ENCODE results near the gene POLR3GL. TPM values are rescaled to one million over a fixed set of nuclear protein-coding genes. Genes with fewer than 3 reads are reported as not detected.

POLR3GL gene
- total and polyA plus RNA-seq, 12 donors: 30.9 to 64.5 (median 39.5) TPM

Other genes with a start within 250 kb of the POLR3GL start
- under 1 TPM in 2 of 10 donors, not detected in 8; 0.18 to 0.58 TPM for gene CD160, start 245.2 kb upstream of the POLR3GL start, total RNA-seq
- gene CD160, start 245.2 kb upstream of the POLR3GL start, polyA plus RNA-seq: under 1 TPM in 1 of 2 donors, not detected in 1; 0.03 TPM
- gene RNF115, start 140.6 kb upstream of the POLR3GL start, total RNA-seq: 10 to 100 TPM; 39.2 to 99.0 (median 56.3) TPM
- gene RNF115, start 140.6 kb upstream of the POLR3GL start, polyA plus RNA-seq: 10 to 100 TPM; 12.8 to 25.2 TPM
- gene POLR3C, start 140.5 kb upstream of the POLR3GL start, total RNA-seq: 10 to 100 TPM; 11.8 to 18.1 (median 16.1) TPM
- 10 to 100 TPM in 1 of 2 donors, 1 to 10 TPM in 1; 8.0 to 11.3 TPM for gene POLR3C, start 140.5 kb upstream of the POLR3GL start, polyA plus RNA-seq
- 1 to 10 TPM; 1.8 to 4.9 (median 3.6) TPM for gene NUDT17, start 119.1 kb upstream of the POLR3GL start, total RNA-seq
- 1 to 10 TPM in 1 of 2 donors, under 1 TPM in 1; 0.75 to 4.0 TPM for gene NUDT17, start 119.1 kb upstream of the POLR3GL start, polyA plus RNA-seq
- gene PIAS3, start 105.6 kb upstream of the POLR3GL start, total RNA-seq: 10 to 100 TPM; 12.6 to 21.0 (median 15.0) TPM
- gene PIAS3, start 105.6 kb upstream of the POLR3GL start, polyA plus RNA-seq: 10 to 100 TPM; 19.9 to 28.7 TPM
- 1 to 10 TPM in 1 of 10 donors, under 1 TPM in 9; 0.28 to 1.2 (median 0.56) TPM for gene ANKRD35, start 78.8 kb upstream of the POLR3GL start, total RNA-seq
- gene ANKRD35, start 78.8 kb upstream of the POLR3GL start, polyA plus RNA-seq: 1 to 10 TPM in 1 of 2 donors, under 1 TPM in 1; 0.80 to 2.1 TPM
- gene ITGA10, start 54.6 kb upstream of the POLR3GL start, total RNA-seq: 1 to 10 TPM; 1.1 to 3.2 (median 1.6) TPM
- gene ITGA10, start 54.6 kb upstream of the POLR3GL start, polyA plus RNA-seq: 1 to 10 TPM; 1.9 to 4.2 TPM
- 10 to 100 TPM; 20.4 to 26.3 (median 23.0) TPM for gene PEX11B, start 46.0 kb upstream of the POLR3GL start, total RNA-seq
- gene PEX11B, start 46.0 kb upstream of the POLR3GL start, polyA plus RNA-seq: 10 to 100 TPM; 17.7 to 24.5 TPM
- gene RBM8A, start 37.2 kb upstream of the POLR3GL start, total RNA-seq: 10 to 100 TPM; 55.5 to 90.5 (median 67.4) TPM
- gene RBM8A, start 37.2 kb upstream of the POLR3GL start, polyA plus RNA-seq: 100 to 1,000 TPM in 1 of 2 donors, 10 to 100 TPM in 1; 34.5 to 151 TPM
- gene LIX1L, start 6.7 kb upstream of the POLR3GL start, total RNA-seq: 10 to 100 TPM; 21.2 to 30.0 (median 24.5) TPM
- gene LIX1L, start 6.7 kb upstream of the POLR3GL start, polyA plus RNA-seq: 1 to 10 TPM; 7.1 to 9.4 TPM
- gene ANKRD34A, start 115 bp upstream of the POLR3GL start, total RNA-seq: 1 to 10 TPM in 6 of 10 donors, under 1 TPM in 4; 0.66 to 1.5 (median 1.0) TPM
- 1 to 10 TPM in 1 of 2 donors, under 1 TPM in 1; 0.88 to 1.7 TPM for gene ANKRD34A, start 115 bp upstream of the POLR3GL start, polyA plus RNA-seq
- gene TXNIP, start 31.9 kb downstream of the POLR3GL start, total RNA-seq: 1,000 to 10,000 TPM in 2 of 10 donors, 100 to 1,000 TPM in 8; 544 to 1,142 (median 777) TPM
- gene TXNIP, start 31.9 kb downstream of the POLR3GL start, polyA plus RNA-seq: 100 to 1,000 TPM; 231 to 681 TPM
- gene HJV, start 57.0 kb downstream of the POLR3GL start, total RNA-seq: 100 to 1,000 TPM in 1 of 10 donors, 10 to 100 TPM in 9; 26.8 to 115 (median 76.5) TPM
- 10 to 100 TPM in 1 of 2 donors, under 1 TPM in 1; 0.52 to 18.8 TPM for gene HJV, start 57.0 kb downstream of the POLR3GL start, polyA plus RNA-seq
- 1 to 10 TPM in 5 of 10 donors, under 1 TPM in 5; 0.47 to 1.7 (median 0.96) TPM for gene NBPF10, start 180.1 kb downstream of the POLR3GL start, total RNA-seq
- gene NBPF10, start 180.1 kb downstream of the POLR3GL start, polyA plus RNA-seq: under 1 TPM; 0.22 to 0.30 TPM

All from heart right ventricle (tissue), 12 donors.